HG03378 (cell line): ENCODE data around the gene LRFN2.

ENCODE experiments used
- ATAC-seq: cut with Tn5 transposase; IDR thresholded peaks from one replicate; pipeline ENCODE4 v1.9.1; 2021; ENCODE audit warnings: mild to moderate bottlenecking, moderate library complexity; ENCODE audit not compliant: unreplicated experiment

Gene LRFN2

GRCh38 chr6:40479706-40480105 is 107.5 kb downstream of the LRFN2 start:
- no peak for ATAC-seq

DNA sequence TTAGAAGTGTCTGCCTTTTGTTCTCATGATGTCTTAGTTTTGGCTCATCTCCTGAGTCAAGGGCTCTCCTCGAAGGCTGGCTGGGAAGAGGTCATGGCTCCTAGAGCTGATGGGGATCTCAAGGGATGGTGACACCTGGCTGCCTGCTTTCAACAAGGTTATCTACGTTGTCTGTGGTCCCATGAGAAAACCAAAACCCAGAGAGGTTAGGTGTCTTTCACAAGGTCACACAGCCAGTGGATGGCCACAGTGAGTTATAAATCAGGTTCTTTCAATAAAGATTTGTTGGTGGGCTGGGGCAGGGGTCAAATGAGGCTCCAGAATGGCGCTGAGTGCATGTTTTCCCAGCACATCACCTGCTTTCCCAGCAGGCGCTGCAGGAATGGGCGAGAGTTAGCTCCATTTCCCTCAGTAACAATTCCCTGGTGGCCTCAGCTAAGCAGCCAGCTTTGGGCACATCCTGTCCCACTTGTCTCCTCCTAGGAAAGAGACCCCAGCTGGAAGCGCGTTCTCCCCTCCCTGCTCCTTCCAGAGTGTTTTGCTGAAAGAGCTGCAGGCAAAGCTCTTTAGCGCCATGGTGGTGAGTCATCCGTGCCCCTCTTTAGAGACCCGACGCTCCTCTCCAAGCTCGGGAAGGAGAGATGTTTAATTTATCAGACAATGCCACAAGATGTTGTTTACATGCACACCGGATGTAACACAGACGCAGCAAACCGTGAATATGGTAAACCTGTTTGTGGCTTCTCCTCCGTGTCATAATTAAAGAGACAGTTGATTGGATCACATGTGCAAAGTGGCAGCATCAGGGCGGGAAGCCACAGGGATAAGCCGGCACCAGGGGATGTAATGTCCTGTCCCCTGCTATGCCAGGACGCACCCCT is 109.7 kb downstream of the LRFN2 start:
- no peak for ATAC-seq

DNA sequence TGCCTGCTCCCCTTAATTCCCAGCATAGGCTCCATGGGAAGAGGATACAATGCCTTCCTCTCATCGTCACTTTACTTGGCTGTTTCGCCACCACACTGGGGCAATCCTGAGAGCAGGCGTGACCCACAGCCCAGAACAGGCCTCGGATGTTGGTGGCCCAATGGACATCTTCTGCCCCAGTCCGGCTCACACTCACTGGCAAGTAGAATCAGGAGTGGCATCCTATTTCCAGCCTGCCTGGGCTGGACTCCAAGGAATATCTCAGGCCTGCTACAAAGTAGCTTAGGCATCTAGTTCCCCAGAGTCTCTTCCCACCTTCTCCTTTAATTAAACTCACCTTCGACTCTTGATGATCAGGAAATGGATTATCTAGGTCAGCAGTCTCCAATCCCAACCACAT is 110.5 kb downstream of the LRFN2 start:
- no peak for ATAC-seq

DNA sequence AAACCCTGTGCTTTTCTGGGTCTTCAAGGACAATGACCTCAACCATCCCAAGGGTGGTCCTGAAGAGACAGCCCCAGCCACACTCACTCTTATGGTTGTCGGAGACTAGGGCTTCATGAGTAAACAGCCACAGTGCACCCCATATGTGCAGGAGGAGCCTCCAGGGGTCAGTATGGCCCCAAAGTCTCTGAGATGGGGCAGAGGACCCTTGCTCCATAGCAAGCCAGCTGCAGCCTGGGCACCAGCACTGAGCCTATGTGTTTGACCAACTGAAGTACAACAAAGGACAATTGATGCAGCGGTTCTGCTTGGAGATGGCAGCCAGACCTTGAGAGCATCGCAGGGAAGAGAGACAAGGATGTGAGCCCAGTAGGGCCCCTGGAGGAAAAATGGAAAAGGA is 112.2 kb downstream of the LRFN2 start:
- no peak for ATAC-seq

- no peak for ATAC-seq
Measured at GRCh38 chr6:40473026-40473425, 114.1 kb downstream of the LRFN2 start.

GRCh38 chr6:40472353-40472752 is 114.8 kb downstream of the LRFN2 start:
- no peak for ATAC-seq

DNA sequence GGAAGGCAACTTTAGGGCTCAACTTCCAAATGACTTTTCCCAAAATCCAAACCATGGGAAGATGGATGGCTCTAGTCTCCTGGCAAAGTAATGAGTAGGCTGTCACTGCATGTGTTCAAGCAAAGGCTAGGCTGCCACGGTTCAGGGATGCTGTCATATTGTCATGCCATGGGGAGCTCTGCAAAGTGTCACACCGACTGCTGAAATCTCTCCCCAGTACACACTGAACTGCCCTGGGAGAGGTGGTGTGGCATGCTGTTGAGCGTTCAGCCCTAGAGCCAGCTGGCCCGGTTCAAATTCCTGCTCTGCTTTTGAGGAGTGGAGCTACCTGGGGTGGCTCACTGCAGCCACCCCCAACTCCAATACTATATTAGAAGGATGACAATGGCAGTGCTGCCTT is 115.9 kb downstream of the LRFN2 start:
- no peak for ATAC-seq

- ATAC-seq = no peak
Measured at GRCh38 chr6:40469323-40469722, 117.8 kb downstream of the LRFN2 start.

GRCh38 chr6:40466986-40467539 is 120.1 kb downstream of the LRFN2 start:
- ATAC-seq = no peak

- no peak for ATAC-seq
Measured at GRCh38 chr6:40461643-40462042, 125.5 kb downstream of the LRFN2 start.

DNA sequence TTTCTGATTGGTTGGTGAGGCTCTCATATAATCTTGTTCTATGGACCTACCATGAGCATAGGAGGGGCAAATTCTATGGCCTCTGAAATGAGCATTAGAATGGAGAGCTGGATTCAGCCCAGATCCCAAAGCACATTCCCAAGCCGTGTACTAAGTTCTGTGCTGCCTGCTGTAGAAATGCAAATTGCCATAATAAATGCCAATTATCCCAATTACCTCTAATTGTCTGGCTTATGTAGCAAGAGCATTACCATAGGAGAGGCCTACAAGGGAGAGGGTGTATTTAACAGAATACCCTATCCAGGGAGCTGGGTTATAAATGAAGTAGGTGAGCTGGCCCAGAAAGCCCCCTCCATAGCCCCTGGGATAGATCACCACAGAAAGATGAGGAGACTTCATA is 126.8 kb downstream of the LRFN2 start:
- ATAC-seq = no peak

- ATAC-seq = no peak
Measured at GRCh38 chr6:40457261-40457660, 129.9 kb downstream of the LRFN2 start.

- ATAC-seq = no peak
Measured at GRCh38 chr6:40456390-40457013, 130.7 kb downstream of the LRFN2 start.

- ATAC-seq = no peak
Measured at GRCh38 chr6:40455686-40456389, 131.3 kb downstream of the LRFN2 start.

GRCh38 chr6:40450483-40450882 is 136.7 kb downstream of the LRFN2 start:
- no peak for ATAC-seq

DNA sequence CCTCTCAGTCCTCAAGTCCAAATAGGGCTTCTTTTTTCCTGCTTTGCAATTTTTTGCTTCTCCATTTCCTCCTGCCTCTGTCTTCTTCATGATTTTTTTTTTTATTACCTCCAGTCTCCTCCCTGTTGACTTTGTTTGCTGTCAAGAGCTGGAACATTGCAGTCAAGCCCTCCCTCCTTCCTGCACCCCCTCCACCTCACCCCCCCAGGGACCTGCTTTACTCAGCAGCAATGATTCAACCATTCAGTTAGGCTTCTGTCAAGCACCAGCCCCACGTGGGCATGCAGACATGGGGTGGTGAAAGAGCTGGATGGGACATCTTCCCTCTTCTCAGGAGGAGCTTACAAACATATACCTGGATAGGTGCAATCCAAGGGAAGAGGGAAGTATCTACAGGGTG is 142.4 kb downstream of the LRFN2 start:
- ATAC-seq = no peak

DNA sequence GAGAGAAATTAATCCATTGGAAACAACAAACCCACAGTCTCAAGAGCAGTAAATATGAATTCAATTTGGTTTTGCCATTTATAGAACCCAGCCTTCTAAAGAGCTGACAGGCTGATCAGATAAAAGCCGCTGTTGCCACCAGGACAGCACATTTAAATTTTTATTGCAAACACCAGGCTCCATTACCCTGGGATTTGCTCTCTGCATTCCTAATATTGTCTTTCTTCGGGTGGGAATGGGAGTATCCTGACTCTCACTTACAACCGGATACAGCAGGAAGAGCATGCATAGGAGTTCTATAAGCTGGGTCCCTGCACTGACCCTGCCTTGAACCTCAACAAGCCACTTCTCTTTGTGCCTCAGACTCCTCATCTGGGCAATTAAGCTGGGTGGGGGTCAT is 142.9 kb downstream of the LRFN2 start:
- ATAC-seq = no peak

GRCh38 chr6:40443842-40444241 is 143.3 kb downstream of the LRFN2 start:
- no peak for ATAC-seq

DNA sequence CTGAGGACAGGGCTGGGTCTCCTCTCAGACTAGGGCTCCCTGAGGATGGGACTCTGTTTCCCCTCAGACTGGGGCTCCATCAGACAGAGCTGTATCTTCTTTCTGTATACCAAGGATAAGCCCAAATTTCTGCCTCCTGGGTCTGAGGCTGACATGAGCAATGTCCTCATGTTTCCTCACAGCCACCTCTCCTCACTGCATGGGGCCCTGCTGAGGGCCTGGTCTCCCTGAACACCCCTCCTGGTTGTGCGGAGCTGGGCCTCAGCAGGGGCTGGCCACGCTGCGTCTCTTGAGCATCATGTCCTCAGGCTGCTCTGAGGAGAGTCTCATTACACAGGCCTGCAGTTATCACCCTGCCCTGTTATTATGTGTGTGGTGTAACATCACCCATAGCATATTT is 144.6 kb downstream of the LRFN2 start:
- no peak for ATAC-seq

- ATAC-seq = no peak
Measured at GRCh38 chr6:40441150-40441549, 146.0 kb downstream of the LRFN2 start.

DNA sequence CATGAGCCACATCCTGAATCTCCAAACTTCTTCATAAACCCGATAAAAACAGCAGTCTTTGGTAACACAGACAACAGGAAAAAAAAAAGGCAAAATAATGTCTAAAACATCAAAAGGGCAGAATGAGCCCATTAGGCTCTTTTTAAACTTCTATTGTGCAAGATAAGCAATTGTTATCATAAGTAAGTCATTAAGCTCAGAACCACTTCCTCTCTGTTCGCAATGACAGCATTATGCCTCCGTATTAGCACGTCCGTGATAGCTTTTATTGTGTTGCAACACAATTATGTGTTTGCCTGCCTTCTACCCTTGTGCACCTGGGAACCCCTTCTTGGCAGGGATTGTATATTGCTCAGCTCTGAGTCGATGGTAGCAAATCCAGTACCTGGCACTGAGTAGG is 147.1 kb downstream of the LRFN2 start:
- ATAC-seq = no peak
